ENCODE measurements around the gene SYT13. TPM values are rescaled to one million over a fixed set of nuclear protein-coding genes. Genes with fewer than 3 reads are reported as not detected.

The SYT13 gene
- total RNA-seq, 4 donors from 2014 or later: 0.21 to 0.44 TPM; not detected in 2

- H3K4me3 ChIP-seq: no peak overlapping the region
- no peak overlapping the region for H3K27ac ChIP-seq
Observed at GRCh38 chr11:45264839-45265515, 21.2 kb downstream of the SYT13 start.

GRCh38 chr11:45263773-45264172, 22.4 kb downstream of the SYT13 start:
- H3K27me3 ChIP-seq: peaks cover 0 to 32% of the 10 kb centered on the region in 2 donors
- DNase-seq (ENCODE audit: low spot score in 2 of 2): no peak
- WGBS, 2 donors: 84 to 93% methylated on average over 3 of the region's 3 CpGs

More at GRCh38 chr11:45264839-45265515, 21.2 kb downstream of the SYT13 start:
- 65 to 66% methylated on average over 11 of the region's 11 CpGs for WGBS, 2 donors
- no peak for DNase-seq (ENCODE audit: low spot score in 2 of 2)
- H3K4me1 ChIP-seq: no peaks in the 10 kb centered on the region
- H3K36me3 ChIP-seq: no peaks in the 10 kb centered on the region
- peaks cover 0 to 39% of the 10 kb centered on the region in 2 donors for H3K27me3 ChIP-seq
- H3K9me3 ChIP-seq: peaks cover 0 to 6% (median 0%) of the 10 kb centered on the region in 4 donors
- TF ChIP-seq EP300 (IDR thresholded peaks at IDR 0.05): no peak
- TF ChIP-seq POLR2A (IDR thresholded peaks at IDR 0.05): no peak
- no peak for TF ChIP-seq CTCF (IDR thresholded peaks at IDR 0.05)

GRCh38 chr11:45262900-45263299, 23.2 kb downstream of the SYT13 start:
- TF ChIP-seq EP300 (IDR thresholded peaks at IDR 0.05) (no peak), POLR2A (IDR thresholded peaks at IDR 0.05) (no peak), CTCF (IDR thresholded peaks at IDR 0.05) (no peak)
- Histone ChIP-seq H3K27ac (no peak overlapping the region), H3K4me1 (no peaks in the 10 kb centered on the region), H3K9me3 (peaks cover 0 to 6% (median 0%) of the 10 kb centered on the region in 4 donors), H3K27me3 (peaks cover 0 to 23% of the 10 kb centered on the region in 2 donors), H3K36me3 (no peaks in the 10 kb centered on the region), H3K4me3 (no peak overlapping the region)
- WGBS, 2 donors: 46 to 65% methylated on average over 4 of the region's 4 CpGs
- no peak for DNase-seq (ENCODE audit: low spot score in 2 of 2)

More at GRCh38 chr11:45263773-45264172, 22.4 kb downstream of the SYT13 start:
- no peaks in the 10 kb centered on the region for H3K4me1 ChIP-seq
- H3K27ac ChIP-seq: no peak overlapping the region
- no peak for TF ChIP-seq POLR2A (IDR thresholded peaks at IDR 0.05)
- no peak for TF ChIP-seq CTCF (IDR thresholded peaks at IDR 0.05)
- no peak for TF ChIP-seq EP300 (IDR thresholded peaks at IDR 0.05)
- no peaks in the 10 kb centered on the region for H3K36me3 ChIP-seq
- no peak overlapping the region for H3K4me3 ChIP-seq
- peaks cover 0 to 6% (median 0%) of the 10 kb centered on the region in 4 donors for H3K9me3 ChIP-seq

DNA sequence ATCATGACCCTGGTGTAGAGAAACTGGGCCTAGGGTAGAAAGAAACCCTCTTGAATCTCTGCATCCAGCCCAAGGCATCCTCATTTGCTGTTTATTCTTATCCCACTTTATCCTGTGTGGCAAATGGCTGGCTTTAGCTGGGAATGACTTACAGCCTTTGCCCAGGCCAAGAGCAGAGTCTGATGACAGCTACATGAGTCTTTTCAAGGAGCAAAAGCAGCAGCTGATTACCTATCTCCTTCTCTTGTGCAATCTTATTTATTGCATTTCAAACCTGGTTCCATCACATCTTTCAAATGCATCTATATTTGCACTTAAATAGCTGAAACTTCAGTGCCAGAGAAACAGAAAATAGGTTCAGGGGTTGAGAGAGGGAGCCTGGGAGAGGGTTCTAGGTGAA, 26.1 kb downstream of the SYT13 start:
- no peak overlapping the region for H3K4me3 ChIP-seq
- DNase-seq (ENCODE audit: low spot score in 2 of 2): no peak
- no peak overlapping the region for H3K27ac ChIP-seq
- TF ChIP-seq CTCF (IDR thresholded peaks at IDR 0.05) (no peak), EP300 (IDR thresholded peaks at IDR 0.05) (no peak), POLR2A (IDR thresholded peaks at IDR 0.05) (no peak)
- no peaks in the 10 kb centered on the region for H3K4me1 ChIP-seq
- H3K36me3 ChIP-seq: no peaks in the 10 kb centered on the region
- H3K27me3 ChIP-seq: peaks cover 0 to 13% of the 10 kb centered on the region in 2 donors
- H3K9me3 ChIP-seq: peaks cover 0 to 6% (median 0%) of the 10 kb centered on the region in 4 donors

DNA sequence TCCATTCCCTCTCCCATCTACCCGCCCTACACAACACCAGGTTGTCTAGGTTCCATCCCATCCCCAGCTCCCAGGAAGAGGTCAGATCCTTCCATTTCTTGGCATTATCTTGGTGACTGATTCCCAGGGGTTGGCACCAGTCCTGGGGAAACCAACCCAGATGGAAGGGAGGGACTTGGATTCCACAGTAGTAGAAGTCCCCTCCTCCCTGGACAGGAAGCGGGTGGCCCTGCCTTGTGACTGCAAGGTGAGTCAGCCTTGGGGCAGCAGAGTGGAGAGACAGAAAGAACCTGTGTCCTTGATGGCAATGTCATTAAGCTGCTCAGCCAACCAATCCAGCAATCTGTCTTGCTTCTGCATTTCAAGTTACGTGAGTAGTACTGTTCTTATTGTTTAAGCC, 26.5 kb downstream of the SYT13 start:
- Histone ChIP-seq H3K9me3 (peaks cover 0 to 6% (median 0%) of the 10 kb centered on the region in 4 donors), H3K4me3 (no peak overlapping the region), H3K4me1 (no peaks in the 10 kb centered on the region), H3K27me3 (peaks cover 0 to 11% of the 10 kb centered on the region in 2 donors), H3K27ac (no peak overlapping the region), H3K36me3 (no peaks in the 10 kb centered on the region)
- TF ChIP-seq CTCF (IDR thresholded peaks at IDR 0.05) (no peak), EP300 (IDR thresholded peaks at IDR 0.05) (no peak), POLR2A (IDR thresholded peaks at IDR 0.05) (no peak)
- 79 to 87% methylated on average over 3 of the region's 3 CpGs for WGBS, 2 donors
- DNase-seq (ENCODE audit: low spot score in 2 of 2): no peak

All from tibial nerve (tissue), 4 donors.